Activated naive CD8-positive, alpha-beta T cell (primary cell): ENCODE data around the gene TNFRSF13B.
"Not testable (repeated sequence)": the region's sequence is repeated elsewhere in the genome, so short reads cannot be mapped to it uniquely, and the experiment has no call there.

Experiments used
- H3K27ac Mint-ChIP-seq: one replicate; pipeline ENCODE4 v1.8.0; 2021; ENCODE audit warnings: mixed read lengths
- H3K27me3 Mint-ChIP-seq: one replicate; pipeline ENCODE4 v1.8.0; 2021; ENCODE audit warnings: mixed read lengths
- H3K36me3 Mint-ChIP-seq: one replicate; pipeline ENCODE4 v1.8.0; 2021; ENCODE audit warnings: mixed read lengths
- H3K4me1 Mint-ChIP-seq: one replicate; pipeline ENCODE4 v1.8.0; 2021; ENCODE audit warnings: low read depth, mixed read lengths
- H3K4me3 Mint-ChIP-seq: one replicate; pipeline ENCODE4 v1.8.0; 2021; ENCODE audit warnings: mild to moderate bottlenecking, mixed read lengths
- H3K9me3 Mint-ChIP-seq: one replicate; pipeline ENCODE4 v1.8.0; 2021; ENCODE audit warnings: low read depth, mixed read lengths

Gene TNFRSF13B

GRCh38 chr17:16979237-16979823, 7.4 kb upstream of the TNFRSF13B start:
- not testable (repeated sequence) for H3K9me3 Mint-ChIP-seq, H3K36me3 Mint-ChIP-seq, H3K27ac Mint-ChIP-seq, H3K4me3 Mint-ChIP-seq, H3K27me3 Mint-ChIP-seq, H3K4me1 Mint-ChIP-seq

DNA sequence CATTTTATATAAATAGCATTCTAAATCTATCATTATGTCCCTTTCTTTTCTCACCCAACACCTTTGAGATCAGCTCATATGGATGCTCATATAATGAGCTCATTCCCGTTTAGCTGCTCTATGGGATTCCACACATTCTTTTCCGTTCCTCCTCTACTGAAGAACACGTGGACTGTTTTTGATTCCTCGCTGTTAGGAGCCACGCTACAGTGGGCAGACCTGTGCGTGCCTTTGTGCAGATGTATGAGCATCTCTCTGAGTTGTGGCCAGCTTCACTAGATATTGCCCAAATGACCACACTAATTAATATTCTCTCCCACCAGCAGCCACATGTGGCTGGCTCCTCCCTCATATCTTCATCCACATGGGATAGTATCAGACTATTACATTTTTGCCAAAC, 6.0 kb upstream of the TNFRSF13B start:
- Mint-ChIP-seq H3K9me3 (no peaks in the 10 kb centered on the region), H3K27ac (no peak overlapping the region), H3K36me3 (no peaks in the 10 kb centered on the region), H3K4me3 (no peak overlapping the region), H3K4me1 (peaks cover 9% of the 10 kb centered on the region), H3K27me3 (no peaks in the 10 kb centered on the region)

DNA sequence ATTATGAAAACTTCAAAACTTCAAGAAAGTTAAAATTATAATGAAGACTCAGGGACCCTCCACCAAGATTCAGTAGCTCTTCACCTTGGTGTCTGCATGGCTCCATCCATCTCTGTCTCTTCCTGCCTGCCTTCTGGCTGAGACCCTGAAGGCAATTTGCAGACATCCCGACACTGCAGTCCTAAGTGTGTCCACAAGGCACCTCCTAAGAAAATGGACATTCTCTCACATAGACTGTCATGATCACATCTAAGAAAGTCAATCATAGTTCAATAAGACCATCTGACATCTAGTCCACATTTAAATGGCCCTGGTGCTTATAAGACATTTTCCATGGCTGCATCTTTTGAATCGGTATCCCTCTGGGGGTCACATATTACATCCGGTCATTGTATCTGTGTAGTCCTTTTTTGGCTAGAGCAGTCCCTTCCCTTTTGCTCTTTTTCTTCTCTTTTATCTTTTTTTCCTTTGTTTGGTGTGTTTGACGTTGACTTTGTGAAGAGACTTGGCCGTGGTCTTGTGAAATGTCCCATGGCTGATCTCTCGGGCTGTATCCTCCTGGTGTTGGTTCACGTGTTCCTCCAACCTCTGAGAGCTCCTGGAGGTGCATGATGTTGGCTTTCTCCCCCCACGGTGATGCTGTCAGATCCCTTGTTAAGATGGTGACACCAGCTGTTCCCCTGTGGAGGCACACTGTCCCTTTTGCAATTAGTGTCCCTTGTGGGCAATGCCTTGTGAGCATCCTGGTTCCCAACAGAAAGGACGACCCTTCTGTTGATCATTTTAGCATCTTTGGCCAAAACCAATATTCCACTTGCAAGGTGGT, 5.0 kb upstream of the TNFRSF13B start:
- Mint-ChIP-seq H3K36me3 (no peaks in the 10 kb centered on the region), H3K27ac (no peak overlapping the region), H3K4me3 (no peak overlapping the region), H3K27me3 (no peaks in the 10 kb centered on the region), H3K4me1 (peaks cover 9% of the 10 kb centered on the region), H3K9me3 (no peaks in the 10 kb centered on the region)

DNA sequence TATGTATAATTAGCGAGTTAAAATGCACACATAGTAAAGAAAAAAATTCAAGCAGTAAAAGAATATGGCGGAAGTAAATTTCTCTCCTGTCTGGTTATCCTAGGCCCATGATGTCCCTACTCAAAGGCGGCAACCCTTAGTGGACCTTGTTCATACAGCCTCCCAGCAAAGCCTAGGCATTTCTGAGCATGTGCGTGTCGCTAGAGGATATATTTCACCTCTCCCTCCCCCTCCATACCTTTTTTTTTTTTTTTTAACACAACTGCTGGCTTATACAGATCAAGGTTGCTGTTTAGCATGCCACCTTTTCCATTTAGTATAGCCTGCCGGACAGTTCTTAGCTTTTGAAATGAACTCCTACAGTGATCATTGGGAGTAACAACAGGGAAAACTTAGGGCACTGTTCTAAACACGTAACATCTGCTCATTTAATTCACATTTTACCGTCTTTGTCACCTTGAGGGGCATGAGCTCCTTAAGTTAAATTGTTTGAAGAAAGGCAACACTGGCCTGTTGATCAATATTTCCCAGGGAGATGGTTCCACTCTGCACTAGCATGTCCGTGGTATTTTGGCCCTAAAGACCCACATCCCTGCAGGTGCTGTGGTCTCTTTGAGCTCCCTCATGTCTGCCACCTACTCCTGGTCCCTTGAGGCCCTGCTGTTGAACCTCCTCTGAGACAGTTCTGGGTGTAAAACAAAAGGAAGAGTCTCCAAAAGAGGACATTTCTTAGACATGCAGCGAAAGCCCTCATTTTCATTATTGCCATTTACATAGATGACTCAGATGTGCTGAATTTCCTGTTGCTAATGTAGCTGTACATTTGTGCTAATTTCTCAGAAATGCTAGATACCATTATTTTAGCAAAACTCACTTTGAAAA, 4.1 kb upstream of the TNFRSF13B start:
- Mint-ChIP-seq H3K4me3 (no peak overlapping the region), H3K36me3 (no peaks in the 10 kb centered on the region), H3K9me3 (no peaks in the 10 kb centered on the region), H3K27ac (no peak overlapping the region), H3K27me3 (no peaks in the 10 kb centered on the region), H3K4me1 (peaks cover 9% of the 10 kb centered on the region)

- H3K27me3 Mint-ChIP-seq: no peaks in the 10 kb centered on the region
- no peak overlapping the region for H3K27ac Mint-ChIP-seq
- no peaks in the 10 kb centered on the region for H3K9me3 Mint-ChIP-seq
- H3K4me1 Mint-ChIP-seq: peaks cover 9% of the 10 kb centered on the region
- H3K4me3 Mint-ChIP-seq: no peak overlapping the region
- H3K36me3 Mint-ChIP-seq: no peaks in the 10 kb centered on the region
Measured at GRCh38 chr17:16975277-16975651, 3.3 kb upstream of the TNFRSF13B start.

- Mint-ChIP-seq H3K27me3 (no peaks in the 10 kb centered on the region), H3K27ac (no peak overlapping the region), H3K4me3 (no peak overlapping the region), H3K4me1 (peaks cover 9% of the 10 kb centered on the region), H3K36me3 (no peaks in the 10 kb centered on the region), H3K9me3 (no peaks in the 10 kb centered on the region)
Measured at GRCh38 chr17:16974569-16975276, 2.8 kb upstream of the TNFRSF13B start.

- Mint-ChIP-seq H3K4me3 (no peak overlapping the region), H3K4me1 (peaks cover 9% of the 10 kb centered on the region), H3K9me3 (no peaks in the 10 kb centered on the region), H3K36me3 (no peaks in the 10 kb centered on the region), H3K27ac (no peak overlapping the region), H3K27me3 (no peaks in the 10 kb centered on the region)
Measured at GRCh38 chr17:16973760-16974540, 2.0 kb upstream of the TNFRSF13B start.

GRCh38 chr17:16973043-16973442, 1.1 kb upstream of the TNFRSF13B start:
- not testable (repeated sequence) for H3K27me3 Mint-ChIP-seq, H3K4me1 Mint-ChIP-seq, H3K27ac Mint-ChIP-seq, H3K36me3 Mint-ChIP-seq, H3K4me3 Mint-ChIP-seq, H3K9me3 Mint-ChIP-seq

GRCh38 chr17:16972346-16972745, 428 bp upstream of the TNFRSF13B start:
- Mint-ChIP-seq H3K27ac (no peak overlapping the region), H3K27me3 (no peaks in the 10 kb centered on the region), H3K36me3 (no peaks in the 10 kb centered on the region), H3K4me1 (peaks cover 9% of the 10 kb centered on the region), H3K4me3 (no peak overlapping the region), H3K9me3 (no peaks in the 10 kb centered on the region)

- Mint-ChIP-seq H3K9me3 (no peaks in the 10 kb centered on the region), H3K4me1 (no peaks in the 10 kb centered on the region), H3K36me3 (peaks cover 3% of the 10 kb centered on the region), H3K4me3 (no peak overlapping the region), H3K27me3 (no peaks in the 10 kb centered on the region), H3K27ac (no peak overlapping the region)
Measured at GRCh38 chr17:16969931-16970906, 1.7 kb downstream of the TNFRSF13B start.

GRCh38 chr17:16968786-16969185, 3.1 kb downstream of the TNFRSF13B start:
- no peaks in the 10 kb centered on the region for H3K9me3 Mint-ChIP-seq
- H3K4me3 Mint-ChIP-seq: no peak overlapping the region
- H3K4me1 Mint-ChIP-seq: no peaks in the 10 kb centered on the region
- no peak overlapping the region for H3K27ac Mint-ChIP-seq
- peaks cover 2% of the 10 kb centered on the region for H3K27me3 Mint-ChIP-seq
- peaks cover 3% of the 10 kb centered on the region for H3K36me3 Mint-ChIP-seq

DNA sequence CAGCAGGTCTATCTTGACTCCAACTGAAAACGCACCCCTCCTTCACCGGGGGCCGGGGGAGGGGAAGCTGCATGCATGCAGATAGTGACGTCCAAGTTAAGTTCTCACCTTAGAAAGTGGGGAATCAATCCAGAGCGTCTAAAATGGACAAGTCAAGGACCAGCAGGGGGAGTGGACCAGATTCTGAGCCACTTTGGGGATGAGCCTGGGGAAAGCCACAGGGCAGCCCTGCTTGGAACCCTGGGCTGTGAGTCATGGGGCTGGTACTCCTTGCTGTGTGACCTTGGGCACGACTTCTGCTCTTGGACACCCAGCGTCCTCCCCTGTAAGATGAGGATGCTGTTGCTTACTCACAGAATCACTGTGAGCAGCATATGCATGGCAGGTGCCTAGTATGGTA, 9.1 kb downstream of the TNFRSF13B start:
- H3K4me1 Mint-ChIP-seq: no peaks in the 10 kb centered on the region
- H3K27ac Mint-ChIP-seq: no peak overlapping the region
- H3K27me3 Mint-ChIP-seq: peaks cover 4% of the 10 kb centered on the region
- peaks cover 10% of the 10 kb centered on the region for H3K9me3 Mint-ChIP-seq
- no peak overlapping the region for H3K4me3 Mint-ChIP-seq
- peaks cover 3% of the 10 kb centered on the region for H3K36me3 Mint-ChIP-seq

DNA sequence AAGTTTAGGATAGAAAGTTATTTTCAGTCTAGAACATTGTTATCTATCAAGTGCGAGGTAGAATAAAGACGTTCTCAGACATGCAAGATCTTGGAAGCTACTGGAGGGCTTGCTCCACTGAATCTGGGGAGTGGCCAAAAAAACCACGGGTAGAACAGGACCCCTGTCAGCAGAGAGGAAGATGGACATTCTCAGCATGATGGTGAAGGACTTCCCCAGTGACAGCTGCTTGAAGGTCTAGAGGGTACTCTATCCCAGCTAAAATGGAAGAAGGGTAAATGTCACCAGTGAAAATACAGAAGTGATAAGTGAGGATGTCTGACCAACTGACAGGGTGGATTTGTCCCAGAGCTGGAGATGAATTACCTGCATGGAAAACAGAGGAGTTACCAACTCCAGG, 10.1 kb downstream of the TNFRSF13B start:
- H3K4me3 Mint-ChIP-seq: no peak overlapping the region
- no peaks in the 10 kb centered on the region for H3K4me1 Mint-ChIP-seq
- no peak overlapping the region for H3K27ac Mint-ChIP-seq
- peaks cover 3% of the 10 kb centered on the region for H3K36me3 Mint-ChIP-seq
- H3K27me3 Mint-ChIP-seq: peaks cover 7% of the 10 kb centered on the region
- H3K9me3 Mint-ChIP-seq: peaks cover 10% of the 10 kb centered on the region
